Stimulated activated CD4-positive, alpha-beta T cell treated with anti-CD3 and anti-CD28 coated beads, Interleukin-12 subunit alpha, Interleukin-12 subunit beta, amount 100 ng/mL, for 24 hours (primary cell): ENCODE measurements around the gene PKNOX2.

ENCODE experiments used
- DNase-seq, 2 experiments: peaks; one replicate each; pipeline ENCODE4 v3.0.0-alpha.2; 2020; ENCODE audit warnings: low read depth in 2 of 2

The PKNOX2 gene

DNA sequence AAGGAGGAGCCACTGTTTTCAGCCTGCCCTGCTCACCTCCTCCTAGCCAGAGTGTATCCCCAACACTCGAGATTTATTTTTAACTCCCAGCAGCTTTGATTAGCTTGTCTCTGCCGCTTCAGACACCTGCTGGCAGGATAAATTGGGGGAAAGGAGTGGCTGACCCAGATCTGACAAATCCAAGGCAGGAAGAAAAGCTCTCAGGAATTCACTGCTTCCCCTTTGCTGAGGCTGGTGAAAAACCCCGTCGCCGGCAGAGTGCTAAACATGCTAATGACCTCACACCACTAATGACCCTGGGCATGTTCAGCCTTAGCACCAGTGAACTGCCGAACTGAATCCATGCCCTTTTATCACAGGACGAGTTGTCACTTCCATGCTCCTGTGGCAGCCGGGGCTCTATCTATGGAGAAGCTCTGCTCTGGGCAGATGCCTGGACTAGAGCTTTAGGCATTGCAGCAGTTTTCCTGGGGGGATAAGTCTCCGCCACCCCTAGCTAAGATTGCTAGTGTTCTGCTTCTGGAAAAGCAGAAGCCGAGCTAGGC, 279.3 kb downstream of the PKNOX2 start:
- no peak for DNase-seq

DNA sequence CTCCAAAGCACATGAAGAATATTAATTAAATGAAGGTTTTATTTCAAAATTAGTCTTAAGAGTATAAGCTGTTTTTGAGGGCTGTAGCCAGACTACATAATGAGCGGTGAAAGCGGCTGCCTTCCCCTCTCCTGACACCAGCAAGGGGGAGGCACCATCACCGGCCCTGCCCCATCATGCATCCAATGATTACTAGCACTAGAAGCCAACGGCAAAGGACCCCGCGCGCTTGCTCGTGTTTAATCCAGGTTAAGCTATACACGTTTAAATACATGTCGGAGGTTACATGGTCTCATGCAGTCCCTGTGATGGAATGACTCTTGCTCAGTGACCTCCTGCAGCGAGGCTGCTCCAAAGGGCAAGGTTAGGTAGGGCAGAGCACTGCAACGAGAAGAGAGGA, 281.2 kb downstream of the PKNOX2 start:
- DNase-seq: no peak

DNA sequence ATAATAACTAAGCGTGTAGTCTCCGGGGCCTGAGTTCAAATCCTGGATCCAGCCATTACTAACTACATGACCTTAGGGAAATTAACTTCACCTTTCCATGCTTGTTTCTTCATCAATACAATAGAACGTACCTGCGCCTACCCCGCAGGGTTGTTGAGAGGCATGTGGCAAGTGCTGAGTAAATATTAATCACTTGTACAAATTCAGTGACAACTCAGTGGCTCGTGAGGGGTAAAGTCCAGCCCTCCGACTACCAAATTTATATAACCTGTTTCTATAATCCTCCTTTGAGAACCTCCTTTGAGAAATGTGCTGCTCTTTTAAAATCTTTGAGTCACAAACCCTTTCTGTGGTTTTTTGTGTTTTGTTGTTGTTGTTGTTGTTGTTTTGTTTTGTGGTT, 281.7 kb downstream of the PKNOX2 start:
- no peak for DNase-seq

DNA sequence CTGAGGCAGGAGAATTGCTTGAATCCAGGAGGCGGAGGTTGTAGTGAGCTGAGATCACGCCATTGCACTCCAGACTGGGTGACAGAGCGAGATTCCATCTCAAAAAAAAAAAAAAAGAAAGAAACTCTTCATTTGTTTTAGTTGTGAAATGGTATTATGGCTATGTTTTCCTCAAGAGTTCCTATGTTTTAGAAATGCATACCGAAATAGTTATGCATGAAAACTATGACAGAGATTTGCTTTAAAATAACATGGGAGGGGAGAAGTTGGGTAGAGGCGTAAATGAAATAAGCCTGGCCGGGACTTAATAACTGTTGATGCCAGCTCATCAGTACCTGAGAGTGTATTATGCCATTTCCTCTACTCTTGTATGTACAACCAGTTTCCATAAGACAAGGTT, 283.2 kb downstream of the PKNOX2 start:
- no peak for DNase-seq

GRCh38 chr11:125448136-125448535, 283.6 kb downstream of the PKNOX2 start:
- DNase-seq: no peak

- DNase-seq: no peak
Observed at GRCh38 chr11:125449565-125449964, 285.0 kb downstream of the PKNOX2 start.

- DNase-seq: peak in 1 of 2 experiments; percentile 20
Observed at GRCh38 chr11:125451400-125452124, 287.0 kb downstream of the PKNOX2 start.

- DNase-seq: no peak
Observed at GRCh38 chr11:125452125-125452470, 287.5 kb downstream of the PKNOX2 start.

DNA sequence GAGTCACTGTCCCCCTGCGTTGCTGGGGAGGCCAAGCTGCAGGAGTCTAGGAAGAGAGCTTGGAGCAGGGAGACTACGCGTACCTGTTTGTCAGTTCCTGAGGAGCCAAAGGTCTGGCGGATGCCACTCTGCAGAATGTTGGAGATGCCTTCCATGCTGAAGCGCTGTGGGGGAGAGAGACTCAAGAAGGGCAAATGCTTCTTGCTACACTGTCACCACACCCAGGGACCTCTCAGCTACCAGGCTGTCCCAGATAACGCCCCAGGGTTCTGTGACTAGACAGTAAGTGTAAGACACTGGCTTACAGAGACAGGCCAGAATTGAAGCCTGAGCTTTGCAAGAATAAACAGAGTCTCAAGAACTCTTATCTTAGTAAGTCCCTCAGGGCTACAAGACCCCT, 289.5 kb downstream of the PKNOX2 start:
- no peak for DNase-seq

DNA sequence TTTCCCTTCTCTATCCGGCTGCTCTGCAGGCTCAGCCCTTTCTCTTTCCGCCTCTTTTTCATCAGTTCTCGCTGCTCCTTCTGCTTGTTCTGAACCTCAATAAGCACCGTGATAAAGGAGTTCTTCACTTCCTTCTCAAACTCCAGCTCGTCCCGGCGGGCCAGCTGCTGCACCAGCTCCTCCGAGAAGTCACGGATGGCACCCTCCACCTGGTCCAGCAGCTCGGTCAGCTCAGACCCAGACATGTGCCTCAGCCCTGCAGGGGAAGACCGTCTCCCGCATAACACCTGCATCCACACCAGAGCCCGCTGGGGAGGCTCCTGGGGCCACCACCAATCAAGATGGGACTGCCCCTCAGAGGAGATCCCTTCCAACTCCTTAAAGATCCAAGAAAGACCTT, 291.3 kb downstream of the PKNOX2 start:
- DNase-seq: no peak

GRCh38 chr11:125457814-125458343, 293.3 kb downstream of the PKNOX2 start:
- no peak for DNase-seq

DNA sequence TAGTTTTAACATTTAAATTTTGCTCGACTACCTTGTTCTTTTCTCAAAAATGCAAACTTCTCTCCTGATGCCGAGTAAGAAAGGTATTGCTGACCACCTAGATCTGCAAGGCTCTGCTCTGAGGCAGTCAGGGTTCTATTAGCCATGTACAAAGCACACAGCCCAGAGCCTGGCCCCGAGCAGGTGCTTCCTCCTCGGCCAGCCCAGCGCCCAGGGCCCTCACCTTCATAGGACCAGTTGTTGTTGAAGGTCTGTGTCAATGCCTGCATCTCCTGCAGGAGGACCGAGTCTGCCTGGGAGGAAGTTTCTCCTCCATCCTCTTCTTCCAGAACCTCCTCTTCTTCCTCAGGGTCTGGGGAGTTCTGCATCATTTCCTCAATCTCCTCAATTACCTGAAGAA, 295.7 kb downstream of the PKNOX2 start:
- no peak for DNase-seq

DNA sequence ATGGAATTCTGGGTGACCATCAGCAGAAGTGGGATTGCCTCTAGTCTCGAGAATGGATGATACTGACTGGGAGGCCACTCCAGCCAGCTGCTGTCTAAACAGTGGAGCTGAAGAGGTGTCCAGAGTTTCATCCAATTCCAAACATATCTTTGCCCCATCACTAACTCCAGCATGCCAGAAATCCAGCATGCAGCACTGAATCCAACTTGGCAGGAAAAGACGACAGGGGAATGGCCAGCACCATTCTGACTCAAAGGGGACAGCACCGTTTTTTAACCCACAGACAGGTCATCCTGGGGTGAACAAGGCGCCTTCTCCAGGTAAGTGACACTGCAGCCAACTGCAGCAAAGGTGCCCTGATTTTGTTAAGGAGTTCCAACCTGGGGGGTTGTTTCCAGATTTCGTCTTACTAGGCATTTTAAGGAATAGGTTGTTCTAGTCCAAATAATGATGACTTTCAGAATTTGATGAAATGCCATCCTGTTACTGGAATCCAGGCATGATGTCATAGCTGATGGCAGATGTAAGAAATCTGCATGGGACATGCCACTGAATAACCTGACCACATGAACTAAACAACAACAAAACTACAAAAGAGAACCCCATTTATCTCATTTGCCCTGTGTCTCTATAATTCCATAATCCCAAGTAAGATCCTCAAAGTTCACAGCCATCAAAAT, 299.2 kb downstream of the PKNOX2 start:
- no peak for DNase-seq

GRCh38 chr11:125464270-125464662, 299.7 kb downstream of the PKNOX2 start:
- no peak for DNase-seq

- DNase-seq: no peak
Observed at GRCh38 chr11:125464666-125465065, 300.1 kb downstream of the PKNOX2 start.

- no peak for DNase-seq
Observed at GRCh38 chr11:125465255-125465654, 300.7 kb downstream of the PKNOX2 start.

DNA sequence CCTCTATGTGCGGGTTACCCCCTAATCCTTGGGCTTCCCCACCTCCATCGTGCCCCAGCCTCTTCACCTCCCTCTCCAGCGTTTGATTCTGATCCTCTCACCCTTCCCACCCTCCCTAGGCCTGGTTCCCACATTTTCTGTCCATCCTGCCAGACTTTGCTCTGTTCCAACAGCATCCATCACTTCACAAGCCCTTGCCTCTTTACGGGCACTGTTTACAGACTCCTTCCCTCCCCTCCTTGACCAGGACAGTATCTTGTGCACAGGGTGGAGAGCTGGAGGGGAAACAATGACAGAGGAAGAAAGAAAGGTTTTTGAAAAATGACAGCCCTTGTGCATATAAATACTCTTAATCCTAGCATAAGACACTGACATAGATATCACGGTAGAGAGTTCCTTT, 301.1 kb downstream of the PKNOX2 start:
- no peak for DNase-seq

GRCh38 chr11:125468025-125468424, 303.5 kb downstream of the PKNOX2 start:
- no peak for DNase-seq

GRCh38 chr11:125468852-125469251, 304.3 kb downstream of the PKNOX2 start:
- no peak for DNase-seq

- no peak for DNase-seq
Observed at GRCh38 chr11:125470355-125470754, 305.8 kb downstream of the PKNOX2 start.

GRCh38 chr11:125476721-125477120, 312.2 kb downstream of the PKNOX2 start:
- DNase-seq: no peak

- no peak for DNase-seq
Observed at GRCh38 chr11:125479137-125479536, 314.6 kb downstream of the PKNOX2 start.

DNA sequence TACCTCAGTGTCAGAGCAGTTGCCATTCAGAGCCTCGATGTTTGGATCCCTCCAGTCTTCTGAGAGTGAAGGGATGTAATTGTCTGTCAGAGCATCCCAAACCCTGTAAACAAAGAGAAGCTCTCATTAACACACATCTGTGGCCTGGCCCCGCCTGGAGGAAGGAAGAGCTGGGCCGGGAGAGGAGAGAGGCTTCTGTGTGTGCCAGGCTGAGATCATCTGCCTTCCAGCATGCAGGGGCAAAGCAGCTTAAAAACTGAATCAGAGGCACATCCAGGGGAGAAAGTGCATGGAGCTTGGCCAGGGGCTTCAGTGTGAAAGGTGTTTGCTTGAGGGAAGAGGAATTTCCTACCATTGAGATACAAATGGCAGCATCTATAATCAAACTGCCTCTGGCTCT, 317.0 kb downstream of the PKNOX2 start:
- DNase-seq: no peak
